ENCODE measurements around the gene TBC1D5. TPM values are rescaled to one million over a fixed set of nuclear protein-coding genes. Genes with fewer than 3 reads are reported as not detected.

Gene TBC1D5
- total RNA-seq, 8 experiments from 2014 or later, result 42.7 to 85.9 (median 53.3) TPM

GRCh38 chr3:17584066-17584465, 158.4 kb downstream of the TBC1D5 start:
- no peak for ATAC-seq (replicated peaks in 6 of 8)
- H3K4me3 ChIP-seq, result no peak overlapping the region
- peaks cover 3 to 9% of the 10 kb centered on the region in 2 donors for H3K4me1 ChIP-seq (replicated peaks in 1 of 2)
- in situ Hi-C loops (cut with MboI; ENCODE audit: low pct_unique_long_range_greater_than_20kb in 2 of 9, low sequenced_read_pairs in 9 of 9, unreplicated experiment in 9 of 9), result no loop called here
- H3K27ac ChIP-seq, result no peak overlapping the region
- 90 to 100% (median 95%) methylated on average over 4 to 8 of the region's 8 CpGs for WGBS, 10 experiments

GRCh38 chr3:17583530-17583929, 158.9 kb downstream of the TBC1D5 start:
- Histone ChIP-seq H3K27ac (no peak overlapping the region), H3K4me1 (replicated peaks in 1 of 2) (peaks cover 3 to 9% of the 10 kb centered on the region in 2 donors), H3K4me3 (no peak overlapping the region)
- no peak for ATAC-seq (replicated peaks in 6 of 8)
- 92 to 100% (median 100%) methylated on average over 2 to 8 of the region's 8 CpGs; no CpG with 5 or more reads in 1 of the 10 experiments for WGBS, 10 experiments
- in situ Hi-C loops (cut with MboI; ENCODE audit: low pct_unique_long_range_greater_than_20kb in 2 of 9, low sequenced_read_pairs in 9 of 9, unreplicated experiment in 9 of 9), result no loop called here

DNA sequence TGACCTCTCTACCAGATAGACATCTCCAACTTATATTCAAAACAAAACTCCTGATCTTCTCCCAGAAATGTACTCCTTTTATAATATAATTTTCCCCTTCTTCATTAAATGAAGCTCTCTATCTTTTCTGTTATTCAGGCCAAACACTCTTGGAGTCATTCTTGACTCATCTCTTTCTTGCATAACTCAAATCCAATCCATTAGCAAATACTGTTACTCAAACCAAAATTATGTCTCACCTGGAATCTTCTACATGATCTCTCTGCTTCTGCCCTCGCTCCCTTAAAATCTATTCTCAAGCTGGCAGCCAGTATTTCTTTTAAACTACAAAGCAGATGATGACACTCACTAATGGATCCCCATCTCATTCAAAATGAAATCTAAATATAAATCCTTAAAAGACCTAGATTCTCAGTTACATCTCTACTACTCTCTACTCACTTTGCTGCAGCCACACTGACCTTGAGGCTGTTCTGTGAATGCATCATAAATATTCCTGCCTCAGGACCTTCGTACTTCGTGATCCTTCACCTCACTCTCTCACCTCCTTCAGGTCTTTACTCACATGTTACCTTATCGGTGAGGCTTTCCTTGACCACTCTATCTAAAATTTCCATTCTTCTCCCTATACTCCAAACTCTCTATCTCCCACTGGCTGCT, 160.9 kb downstream of the TBC1D5 start:
- Histone ChIP-seq H3K4me3 (no peak overlapping the region), H3K27ac (no peak overlapping the region), H3K4me1 (replicated peaks in 1 of 2) (peaks cover 8 to 14% of the 10 kb centered on the region in 2 donors)
- no peak for ATAC-seq (replicated peaks in 6 of 8)
- in situ Hi-C loops (cut with MboI; ENCODE audit: low pct_unique_long_range_greater_than_20kb in 2 of 9, low sequenced_read_pairs in 9 of 9, unreplicated experiment in 9 of 9), result no loop called here
- 88 to 100% (median 92%) methylated on average over 2 to 4 of the region's 4 CpGs for WGBS, 10 experiments

GRCh38 chr3:17580901-17581300, 161.5 kb downstream of the TBC1D5 start:
- no peak for ATAC-seq (replicated peaks in 6 of 8)
- H3K27ac ChIP-seq, result no peak overlapping the region
- no peak overlapping the region for H3K4me3 ChIP-seq
- WGBS, 10 experiments, result 92 to 100% (median 100%) methylated on average over 1 to 4 of the region's 4 CpGs; no CpG with 5 or more reads in 3 of the 10 experiments
- in situ Hi-C loops (cut with MboI; ENCODE audit: low pct_unique_long_range_greater_than_20kb in 2 of 9, low sequenced_read_pairs in 9 of 9, unreplicated experiment in 9 of 9), result no loop called here
- peaks cover 8 to 9% of the 10 kb centered on the region in 2 donors for H3K4me1 ChIP-seq (replicated peaks in 1 of 2)

GRCh38 chr3:17579289-17580031, 163.0 kb downstream of the TBC1D5 start:
- ATAC-seq (replicated peaks in 6 of 8), result no peak
- Histone ChIP-seq H3K4me3 (no peak overlapping the region), H3K27ac (no peak overlapping the region), H3K4me1 (replicated peaks in 1 of 2) (peaks cover 5% of the 10 kb centered on the region in 2 donors)
- in situ Hi-C loops (cut with MboI; ENCODE audit: low pct_unique_long_range_greater_than_20kb in 2 of 9, low sequenced_read_pairs in 9 of 9, unreplicated experiment in 9 of 9), result no loop called here
- 44 to 100% (median 86%) methylated on average over 1 to 3 of the region's 3 CpGs for WGBS, 10 experiments

- ATAC-seq (replicated peaks in 6 of 8), result peak in 4 of 8 experiments; percentile 15 to 58 (median 50)
- Histone ChIP-seq H3K4me1 (replicated peaks in 1 of 2) (peaks cover 5% of the 10 kb centered on the region in 2 donors), H3K27ac (no peak overlapping the region), H3K4me3 (no peak overlapping the region)
- in situ Hi-C loops (cut with MboI; ENCODE audit: low pct_unique_long_range_greater_than_20kb in 2 of 9, low sequenced_read_pairs in 9 of 9, unreplicated experiment in 9 of 9), result no loop called here
- WGBS, 10 experiments, result 13 to 82% (median 50%) methylated on average over 2 to 4 of the region's 4 CpGs
Measured at GRCh38 chr3:17577796-17578520, 164.5 kb downstream of the TBC1D5 start.

DNA sequence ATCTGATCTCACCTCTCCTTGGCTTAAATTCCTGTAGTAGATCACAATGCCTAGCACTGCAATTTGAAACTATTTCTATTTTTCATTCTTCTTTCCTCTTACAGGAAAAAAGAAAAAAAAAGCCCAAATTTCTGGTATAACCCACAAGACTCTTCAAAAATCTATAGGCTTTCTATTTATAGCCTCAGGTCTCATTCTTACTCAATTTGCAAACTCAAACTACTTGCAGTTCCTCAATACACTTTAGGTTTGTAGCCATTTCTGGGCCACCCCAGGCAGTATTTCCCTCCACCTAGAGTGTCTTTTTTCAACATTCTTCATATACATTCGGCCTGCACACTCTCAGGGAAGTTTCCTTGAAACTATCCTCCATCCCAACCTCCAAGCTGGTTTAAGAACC, 169.0 kb downstream of the TBC1D5 start:
- Histone ChIP-seq H3K4me3 (no peak overlapping the region), H3K27ac (no peak overlapping the region), H3K4me1 (replicated peaks in 1 of 2) (peaks cover 14 to 20% of the 10 kb centered on the region in 2 donors)
- in situ Hi-C loops (cut with MboI; ENCODE audit: low pct_unique_long_range_greater_than_20kb in 2 of 9, low sequenced_read_pairs in 9 of 9, unreplicated experiment in 9 of 9), result no loop called here
- ATAC-seq (replicated peaks in 6 of 8), result no peak
- 33 to 100% (median 90%) methylated on average over 1 of the region's 1 CpG; no CpG with 5 or more reads in 1 of the 10 experiments for WGBS, 10 experiments

GRCh38 chr3:17571686-17572085, 170.7 kb downstream of the TBC1D5 start:
- 55 to 100% (median 75%) methylated on average over 1 of the region's 1 CpG; no CpG with 5 or more reads in 5 of the 10 experiments for WGBS, 10 experiments
- Histone ChIP-seq H3K4me3 (no peak overlapping the region), H3K4me1 (replicated peaks in 1 of 2) (peaks cover 9 to 15% of the 10 kb centered on the region in 2 donors), H3K27ac (no peak overlapping the region)
- in situ Hi-C loops (cut with MboI; ENCODE audit: low pct_unique_long_range_greater_than_20kb in 2 of 9, low sequenced_read_pairs in 9 of 9, unreplicated experiment in 9 of 9), result no loop called here
- peak in 5 of 8 experiments; percentile 34 to 73 (median 57) for ATAC-seq (replicated peaks in 6 of 8)

GRCh38 chr3:17562845-17563244, 179.6 kb downstream of the TBC1D5 start:
- in situ Hi-C loops (cut with MboI; ENCODE audit: low pct_unique_long_range_greater_than_20kb in 2 of 9, low sequenced_read_pairs in 9 of 9, unreplicated experiment in 9 of 9), result no loop called here
- H3K27ac ChIP-seq, result no peak overlapping the region
- WGBS, 10 experiments, result 57 to 100% (median 93%) methylated on average over 1 to 3 of the region's 3 CpGs; no CpG with 5 or more reads in 1 of the 10 experiments
- H3K4me1 ChIP-seq (replicated peaks in 1 of 2), result no peaks in the 10 kb centered on the region
- H3K4me3 ChIP-seq, result no peak overlapping the region
- ATAC-seq (replicated peaks in 6 of 8), result no peak

- 86 to 100% (median 91%) methylated on average over 1 to 3 of the region's 3 CpGs; no CpG with 5 or more reads in 1 of the 10 experiments for WGBS, 10 experiments
- Histone ChIP-seq H3K27ac (no peak overlapping the region), H3K4me1 (replicated peaks in 1 of 2) (no peaks in the 10 kb centered on the region), H3K4me3 (no peak overlapping the region)
- in situ Hi-C loops (cut with MboI; ENCODE audit: low pct_unique_long_range_greater_than_20kb in 2 of 9, low sequenced_read_pairs in 9 of 9, unreplicated experiment in 9 of 9), result no loop called here
- no peak for ATAC-seq (replicated peaks in 6 of 8)
Measured at GRCh38 chr3:17558565-17558964, 183.9 kb downstream of the TBC1D5 start.

DNA sequence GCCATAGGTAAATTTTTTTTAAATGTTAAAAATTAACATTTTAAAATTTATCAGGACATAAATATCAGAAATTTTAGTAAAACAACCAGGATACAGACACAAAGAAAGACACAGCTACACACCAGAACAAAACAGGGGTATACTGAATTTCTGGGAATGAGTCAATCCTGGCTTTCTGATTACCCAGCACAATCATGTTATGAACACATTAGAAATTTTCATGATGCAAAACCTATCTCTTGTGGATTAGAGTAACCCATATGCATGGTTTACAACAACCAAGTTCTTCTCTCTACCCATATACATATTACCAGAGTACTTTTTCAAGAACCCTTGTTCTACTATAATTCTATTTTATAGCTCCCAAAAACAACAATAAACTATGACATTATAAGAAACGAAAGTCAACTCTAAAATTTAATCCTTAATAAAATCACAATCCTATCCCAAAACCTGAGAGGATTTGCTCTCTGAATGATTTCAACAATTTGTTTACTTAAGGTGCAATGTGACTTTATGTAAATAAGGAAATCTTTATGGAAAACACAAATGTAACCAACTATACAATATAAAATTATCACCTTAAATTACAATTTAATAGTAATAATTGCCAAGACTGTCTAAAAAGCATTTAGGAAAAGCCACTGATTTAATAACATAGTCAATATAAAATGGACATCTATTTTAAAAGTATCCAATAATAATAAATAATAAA, 184.5 kb downstream of the TBC1D5 start:
- no peak for ATAC-seq (replicated peaks in 6 of 8)
- Histone ChIP-seq H3K27ac (no peak overlapping the region), H3K4me3 (no peak overlapping the region), H3K4me1 (replicated peaks in 1 of 2) (no peaks in the 10 kb centered on the region)
- 83 to 100% (median 100%) methylated on average over 1 of the region's 1 CpG; no CpG with 5 or more reads in 3 of the 10 experiments for WGBS, 10 experiments
- in situ Hi-C loops (cut with MboI; ENCODE audit: low pct_unique_long_range_greater_than_20kb in 2 of 9, low sequenced_read_pairs in 9 of 9, unreplicated experiment in 9 of 9), result no loop called here

DNA sequence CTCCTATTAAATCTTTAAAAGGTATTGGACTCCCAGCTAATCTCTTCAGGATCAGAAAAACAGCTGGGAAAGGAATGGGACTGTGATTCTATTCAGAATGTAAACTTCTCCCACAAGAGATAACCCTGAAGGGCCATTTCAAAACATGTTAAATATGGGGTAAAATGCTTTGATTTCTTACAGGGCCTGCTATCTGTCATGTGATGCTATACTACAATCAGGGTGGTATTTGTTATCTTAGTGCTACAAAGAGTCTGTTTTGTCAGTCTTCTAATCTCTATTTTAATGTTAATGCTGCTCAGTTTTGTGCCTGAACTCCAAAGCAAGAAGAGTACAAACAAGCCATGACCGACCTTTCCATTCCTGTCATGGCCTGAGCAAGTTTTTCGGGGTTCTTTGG, 186.9 kb downstream of the TBC1D5 start:
- Histone ChIP-seq H3K4me1 (replicated peaks in 1 of 2) (no peaks in the 10 kb centered on the region), H3K4me3 (no peak overlapping the region), H3K27ac (no peak overlapping the region)
- WGBS, 10 experiments, result 28 to 100% (median 72%) methylated on average over 1 to 2 of the region's 2 CpGs; no CpG with 5 or more reads in 3 of the 10 experiments
- in situ Hi-C loops (cut with MboI; ENCODE audit: low pct_unique_long_range_greater_than_20kb in 2 of 9, low sequenced_read_pairs in 9 of 9, unreplicated experiment in 9 of 9), result no loop called here
- ATAC-seq (replicated peaks in 6 of 8), result no peak

All from motor neuron (in vitro differentiated cells).